HuH-7 (cell line): ENCODE measurements around the gene ZKSCAN8.
"Not testable (repeated sequence)": the region's sequence is repeated elsewhere in the genome, so short reads cannot be mapped to it uniquely, and the experiment has no call there.

Source experiments
- DNase-seq: peaks from one replicate; pipeline ENCODE4 v3.0.0; 2011; ENCODE audit warnings: low spot score

ZKSCAN8 gene

DNA sequence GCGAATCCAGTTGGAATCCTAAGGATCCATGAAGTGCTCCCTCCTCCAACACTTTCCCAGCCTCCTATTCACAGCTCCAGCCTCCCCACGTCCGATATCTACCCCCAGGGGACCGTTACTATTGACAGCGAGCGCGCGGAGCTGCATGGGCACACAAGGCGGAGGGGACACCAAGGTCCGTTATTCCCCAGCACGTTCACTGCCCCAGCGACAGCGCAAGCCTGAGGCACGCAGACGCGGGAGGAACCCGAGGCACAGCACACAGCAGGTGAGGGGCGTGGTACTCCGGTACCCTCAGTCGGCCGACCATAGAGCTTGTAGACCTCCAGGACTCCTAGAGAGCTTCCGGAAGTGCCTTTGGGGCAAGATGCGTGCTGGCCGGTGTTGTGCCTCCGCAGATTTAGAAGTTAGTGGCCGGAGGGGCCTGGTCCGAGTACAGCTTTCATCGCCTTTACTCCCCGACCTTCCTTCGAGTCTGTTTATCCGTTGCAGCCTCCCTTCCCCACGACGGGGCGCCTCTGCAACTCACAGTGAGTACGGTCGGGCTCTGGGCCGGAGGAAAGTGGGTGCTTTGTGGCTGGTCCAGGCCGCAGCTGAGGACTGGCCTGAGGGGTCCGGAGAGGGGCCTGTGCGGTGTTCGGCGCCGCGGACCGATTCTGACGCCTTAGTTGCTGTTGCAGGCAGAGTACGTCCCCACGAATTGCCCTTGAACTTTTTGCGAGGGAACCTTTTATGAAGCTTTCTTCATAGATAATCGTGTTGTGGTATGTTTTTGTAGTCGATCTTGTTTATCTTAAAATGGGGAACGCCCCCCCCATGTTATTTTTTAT, at the start of gene ZKSCAN8:
ZKSCAN8 (plus strand) TSS at position 384 of the 830 bp plus-strand sequence. CDS start 6,525 bp downstream, outside the sequence.
- DNase-seq, result peak; percentile 75

DNA sequence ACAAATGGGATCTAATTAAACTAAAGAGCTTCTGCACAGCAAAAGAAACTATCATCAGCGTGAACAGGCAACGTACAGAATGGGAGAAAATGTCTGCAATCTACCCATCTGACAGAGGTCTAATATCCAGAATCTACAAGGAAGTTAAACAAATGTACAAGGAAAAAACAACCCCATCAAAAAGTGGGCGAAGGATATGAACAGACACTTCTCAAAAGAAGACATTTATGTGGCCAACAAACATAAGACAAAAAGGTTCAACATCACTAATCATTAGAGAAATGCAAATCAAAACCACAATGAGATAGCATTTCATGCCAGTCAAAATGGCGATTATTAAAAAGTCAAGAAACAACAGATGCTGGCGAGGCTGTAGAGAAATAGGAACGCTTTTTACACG, 39.5 kb upstream of the ZKSCAN8 start:
- not testable (repeated sequence) for DNase-seq

DNA sequence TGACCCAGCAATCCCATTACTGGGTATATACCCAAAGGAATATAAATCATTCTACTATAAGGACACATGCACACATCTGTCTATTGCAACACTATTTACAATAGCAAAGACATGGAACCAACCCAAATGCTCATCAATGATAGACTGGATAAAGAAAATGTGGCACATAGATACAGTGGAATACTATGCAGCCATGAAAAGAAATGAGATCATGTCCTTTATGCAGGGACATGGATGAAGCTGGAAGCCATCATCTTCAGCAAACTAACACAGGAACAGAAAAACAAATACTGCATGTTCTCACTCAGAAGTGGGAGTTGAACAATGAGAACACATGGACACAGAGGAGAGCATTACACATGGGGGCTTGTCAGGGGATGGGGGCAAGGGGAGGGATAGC, 39.0 kb upstream of the ZKSCAN8 start:
- DNase-seq, result not testable (repeated sequence)

DNA sequence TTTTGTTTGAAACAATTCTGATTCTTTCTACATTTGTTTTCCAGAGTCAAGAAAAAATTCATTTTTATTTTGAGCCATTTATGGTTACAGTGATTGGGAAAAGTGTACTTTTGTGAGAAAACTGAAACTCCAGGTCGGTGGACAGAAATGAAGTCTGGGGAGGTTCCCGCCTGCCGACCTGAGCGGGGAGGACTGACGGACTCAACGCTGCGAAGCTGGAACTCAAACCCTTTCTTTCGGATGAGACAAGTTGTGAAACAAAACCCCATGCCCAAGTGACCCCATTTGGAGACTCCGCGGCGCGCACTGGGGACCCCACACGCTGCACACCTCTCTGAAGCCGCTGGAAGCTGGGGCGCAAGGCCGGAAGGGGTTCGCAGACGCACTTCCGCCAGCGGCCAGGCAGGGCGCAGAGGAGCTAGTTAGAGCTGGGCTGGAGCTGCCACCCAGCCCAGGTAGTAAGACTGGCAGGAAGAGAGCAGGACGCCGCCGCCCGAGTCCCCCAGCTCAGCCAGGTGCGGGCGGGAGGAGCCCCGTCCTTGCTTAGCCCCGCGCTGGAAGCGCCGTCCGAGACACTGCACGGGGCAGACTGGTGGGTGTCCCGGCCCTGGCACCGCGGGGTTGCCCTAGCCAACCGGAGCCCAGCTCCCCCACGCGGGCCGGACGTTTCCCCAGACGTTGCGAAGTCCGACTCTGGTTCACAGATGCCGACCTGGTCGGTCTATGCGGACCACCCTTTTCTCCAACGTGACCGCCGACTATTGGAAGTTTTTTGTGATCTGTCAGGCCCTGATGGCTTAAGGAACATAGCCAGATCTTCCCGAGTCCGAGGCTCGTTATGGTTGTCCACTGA, 37.1 kb upstream of the ZKSCAN8 start:
- peak; percentile 73 for DNase-seq

DNA sequence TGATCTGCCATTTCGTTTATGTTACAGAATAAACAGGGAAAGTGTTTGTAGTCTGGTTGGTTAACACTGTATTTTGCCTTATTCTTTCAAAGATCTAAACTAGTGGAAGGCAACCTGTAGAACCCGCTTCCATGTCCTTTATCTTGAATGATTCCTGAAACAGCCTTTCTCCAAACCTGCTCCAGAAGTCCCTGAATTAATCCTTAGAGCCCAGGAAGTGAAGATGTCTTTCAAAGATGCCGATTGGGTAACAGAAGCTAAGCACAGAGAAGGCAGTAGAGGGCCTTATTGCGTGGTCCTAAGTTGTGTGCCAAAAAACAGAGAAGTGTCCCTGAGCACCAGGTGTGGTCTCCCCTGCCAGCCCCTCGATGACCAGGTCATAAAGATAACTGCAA, 36.4 kb upstream of the ZKSCAN8 start:
- peak; percentile 25 for DNase-seq

DNA sequence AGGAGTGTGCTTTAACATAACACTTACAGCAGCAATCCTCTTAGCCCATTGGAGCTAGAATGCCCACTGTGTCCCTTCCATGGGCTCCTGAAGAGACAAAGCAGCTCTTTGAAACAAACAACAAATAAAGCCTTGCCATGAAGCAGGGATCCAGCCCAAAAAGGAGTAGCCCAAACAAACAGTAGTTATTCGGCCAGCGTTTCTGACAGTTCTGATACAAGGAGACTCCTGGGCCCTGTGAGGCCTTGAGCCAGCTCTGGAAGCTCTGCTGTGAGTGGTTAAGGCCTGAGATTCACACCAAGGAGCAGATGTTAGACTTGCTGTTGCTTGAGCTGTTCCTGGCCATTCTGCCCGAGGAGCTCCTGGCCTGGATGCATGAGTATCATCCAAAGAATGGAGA, 34.2 kb upstream of the ZKSCAN8 start:
- DNase-seq, result no peak

DNA sequence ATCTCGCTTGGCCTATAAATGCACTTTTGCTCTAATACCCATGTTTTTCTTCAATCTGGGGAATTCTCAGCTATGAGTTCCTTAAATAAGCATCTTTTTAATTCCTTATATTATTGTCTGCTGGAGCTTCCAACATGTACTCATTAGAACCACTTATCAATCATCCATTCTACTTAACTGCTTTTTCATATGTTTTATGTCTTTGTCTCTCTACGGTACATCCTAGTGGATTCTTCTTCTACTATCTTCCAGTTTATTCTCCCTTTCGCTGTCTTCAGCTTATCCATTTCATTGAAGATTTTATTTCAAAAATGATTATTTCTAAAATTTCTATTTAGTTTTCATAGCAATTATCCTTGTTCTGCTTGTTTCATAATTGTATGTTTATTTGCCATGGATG, 29.7 kb upstream of the ZKSCAN8 start:
- DNase-seq, result no peak

DNA sequence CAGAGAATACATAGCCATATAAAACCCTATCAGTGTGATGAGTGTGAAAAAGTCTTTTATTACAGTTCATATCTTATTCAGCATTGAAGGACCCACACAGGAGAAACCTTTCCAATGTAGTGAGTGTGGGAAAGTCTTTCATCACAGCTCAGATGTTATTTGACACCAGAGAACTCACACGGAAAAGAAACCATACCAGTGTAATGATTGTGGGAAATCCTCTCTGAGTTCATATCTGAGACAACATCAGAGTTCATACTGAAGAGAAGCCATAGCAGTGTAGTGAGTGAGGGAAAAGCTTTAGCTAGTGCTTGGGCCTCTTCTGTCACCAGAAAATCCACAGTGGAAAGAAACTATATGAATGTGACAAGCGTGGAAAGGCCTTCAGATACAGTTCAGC, 25.9 kb upstream of the ZKSCAN8 start:
- no peak for DNase-seq

DNA sequence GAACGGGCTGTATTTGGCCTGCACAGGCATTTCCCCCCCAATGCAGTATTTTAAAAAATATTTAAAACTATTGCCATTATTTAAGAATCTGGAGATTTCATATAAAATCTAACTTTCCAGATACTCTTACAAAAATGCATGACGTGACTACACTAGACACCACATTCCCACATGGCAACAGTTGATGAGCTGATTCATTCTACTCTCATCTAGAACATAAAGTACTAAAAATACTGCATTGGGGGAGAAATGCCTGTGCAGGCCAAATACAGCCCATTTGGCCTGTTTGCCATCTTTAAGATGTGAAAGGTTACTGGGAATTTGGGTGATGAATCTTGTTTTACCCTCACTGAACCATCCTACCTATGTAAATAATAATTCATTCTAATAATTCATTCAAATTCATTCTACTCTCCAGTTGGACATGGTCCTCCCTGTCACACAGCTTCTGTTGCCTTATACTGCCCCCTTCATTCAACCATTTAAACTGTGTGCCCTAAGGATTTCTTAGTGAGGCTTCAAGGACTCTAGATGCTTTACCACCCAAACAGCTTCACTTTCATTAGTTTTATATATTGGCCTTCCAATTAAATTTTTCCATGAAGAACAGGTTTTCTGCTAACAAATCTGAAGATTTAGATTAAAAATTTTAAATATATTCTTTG, 24.2 kb upstream of the ZKSCAN8 start:
- no peak for DNase-seq

DNA sequence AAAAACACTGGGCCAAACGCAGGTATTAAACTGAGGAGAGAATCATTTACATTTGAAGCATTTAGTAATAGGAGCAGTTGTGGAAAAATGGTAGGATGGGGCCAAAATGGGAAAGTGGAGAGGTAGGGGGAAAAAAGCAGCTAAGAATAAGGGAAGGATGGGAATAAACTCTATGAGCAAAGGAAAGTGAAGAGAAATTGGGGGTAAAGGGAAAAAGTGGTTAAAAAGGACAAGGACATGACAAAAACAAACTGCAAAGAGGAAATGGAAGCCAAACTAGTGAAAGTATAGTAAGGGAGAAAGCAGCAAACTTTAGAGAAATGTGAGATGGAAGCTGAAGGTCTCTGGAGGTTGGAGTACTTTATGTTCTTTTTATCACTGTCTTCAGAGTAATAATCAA, 23.5 kb upstream of the ZKSCAN8 start:
- DNase-seq, result no peak

DNA sequence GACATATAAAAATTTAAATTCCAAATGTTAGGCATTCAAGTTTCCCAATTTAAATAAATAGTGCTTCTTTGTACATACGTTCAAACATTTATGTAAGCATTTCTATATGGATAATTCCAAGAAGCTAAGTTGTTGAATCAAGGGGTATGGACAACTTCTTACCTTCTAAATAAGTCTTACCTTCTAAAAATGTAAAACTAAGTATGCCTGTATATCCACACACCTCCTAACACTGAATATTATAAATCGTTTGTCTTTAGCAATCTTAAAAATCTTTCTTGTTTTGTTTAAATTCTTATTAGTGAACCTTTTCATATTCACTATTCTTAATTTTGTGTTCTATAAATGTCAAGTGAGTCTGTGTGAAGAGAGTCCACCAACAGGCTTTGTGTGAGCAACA, 19.8 kb upstream of the ZKSCAN8 start:
- DNase-seq, result no peak

DNA sequence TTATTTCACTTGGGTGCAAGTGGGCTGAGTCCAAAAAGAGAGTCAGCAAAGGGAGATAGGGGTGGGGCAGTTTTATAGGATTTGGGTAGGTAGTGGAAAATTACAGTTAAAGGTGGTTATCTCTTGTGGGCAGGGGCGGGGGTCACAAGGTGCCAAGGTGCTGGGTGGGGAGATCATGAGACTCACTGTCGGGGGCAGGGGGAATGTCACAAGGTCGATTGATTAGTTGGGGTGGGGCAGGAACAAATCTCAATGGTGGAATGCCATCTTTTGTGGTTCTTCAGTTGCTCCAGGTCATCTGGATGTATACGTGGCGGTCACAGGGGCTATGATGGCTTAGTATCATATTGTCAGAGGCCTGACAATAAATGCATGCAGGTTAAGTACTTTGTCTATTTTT, 19.4 kb upstream of the ZKSCAN8 start:
- not testable (repeated sequence) for DNase-seq

DNA sequence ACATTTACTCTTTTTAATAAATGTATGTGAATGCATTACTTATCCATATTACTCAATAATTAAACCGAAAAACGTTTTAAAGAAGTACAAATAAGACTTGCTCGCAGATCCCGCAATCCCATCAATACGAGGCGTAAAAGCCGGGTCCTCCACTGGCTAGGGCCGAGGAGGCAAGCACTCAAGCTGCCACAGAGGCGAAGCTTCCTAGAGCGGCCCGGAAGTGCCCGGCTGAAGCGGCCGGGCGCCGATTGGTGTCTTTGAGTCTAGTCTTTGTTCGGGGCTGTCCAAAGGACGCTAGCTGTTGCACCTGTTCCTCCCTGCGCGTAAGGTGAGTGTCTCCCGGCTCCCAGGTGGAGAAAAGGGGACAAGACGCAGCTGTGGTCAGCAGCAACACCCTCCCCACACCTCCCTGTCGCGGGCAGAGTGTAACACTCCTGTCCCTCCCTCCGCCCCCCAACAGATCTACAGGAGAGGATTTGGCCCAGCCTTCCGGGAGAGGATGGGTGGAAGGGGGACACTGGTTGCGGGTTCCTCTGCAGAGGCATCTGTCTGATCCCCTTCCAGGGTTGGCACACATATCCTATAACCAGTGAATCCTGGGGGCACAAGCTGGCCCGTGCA, 17.2 kb upstream of the ZKSCAN8 start, which contains the start of gene ZSCAN16:
ZSCAN16 (plus strand) TSS at position 260 of the 621 bp plus-strand sequence. CDS start 835 bp downstream, outside the sequence.
- peak; percentile 52 for DNase-seq

DNA sequence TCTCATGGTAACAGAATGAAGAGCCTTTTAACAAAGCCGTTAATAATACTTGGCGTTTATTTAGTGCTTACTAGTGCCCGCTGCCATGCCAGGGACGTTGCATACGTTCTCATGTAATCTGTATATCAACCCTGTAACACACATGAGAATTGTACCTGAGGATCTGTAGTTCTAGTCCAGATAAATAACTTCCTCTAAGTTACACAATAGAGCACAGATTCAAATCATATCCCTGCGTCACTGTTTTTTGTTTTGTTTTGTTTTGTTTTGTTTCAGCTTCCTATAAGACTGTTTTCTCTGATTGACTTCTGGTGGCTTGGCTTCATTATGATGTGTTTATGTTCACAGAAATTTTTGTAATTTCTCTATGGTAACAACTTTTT, 16.7 kb upstream of the ZKSCAN8 start:
- DNase-seq, result no peak

DNA sequence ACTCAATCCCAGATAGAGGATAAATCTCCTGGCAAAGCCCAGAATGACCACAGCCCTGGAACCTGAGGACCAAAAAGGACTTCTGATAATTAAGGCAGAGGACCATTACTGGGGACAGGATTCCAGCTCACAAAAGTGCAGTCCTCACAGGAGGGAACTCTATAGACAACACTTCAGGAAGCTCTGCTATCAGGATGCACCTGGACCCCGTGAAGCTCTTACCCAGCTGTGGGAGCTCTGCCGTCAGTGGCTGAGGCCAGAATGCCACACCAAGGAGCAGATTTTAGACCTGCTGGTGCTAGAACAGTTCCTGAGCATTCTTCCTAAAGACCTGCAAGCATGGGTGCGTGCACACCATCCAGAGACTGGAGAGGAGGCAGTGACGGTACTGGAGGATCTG, 16.3 kb upstream of the ZKSCAN8 start:
- DNase-seq, result no peak

DNA sequence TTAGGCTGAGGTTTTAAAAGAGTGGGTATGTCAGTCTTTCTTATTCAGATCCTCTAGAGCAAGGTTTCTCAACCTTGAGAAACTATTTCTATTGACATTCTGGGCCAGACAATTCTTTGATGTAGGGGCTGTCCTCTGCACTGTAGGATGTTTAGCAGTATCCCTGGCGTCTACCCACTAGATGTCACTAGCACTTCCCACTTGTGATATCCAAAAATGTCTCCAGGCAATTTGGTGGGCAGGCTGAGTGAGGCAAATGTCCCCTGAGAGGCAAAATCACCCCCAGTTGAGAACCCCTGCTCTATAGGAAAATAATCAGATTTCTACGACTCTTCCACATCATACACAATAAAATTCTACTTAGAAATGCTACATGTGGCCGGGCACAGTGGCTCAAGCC, 7.7 kb upstream of the ZKSCAN8 start:
- DNase-seq, result no peak

DNA sequence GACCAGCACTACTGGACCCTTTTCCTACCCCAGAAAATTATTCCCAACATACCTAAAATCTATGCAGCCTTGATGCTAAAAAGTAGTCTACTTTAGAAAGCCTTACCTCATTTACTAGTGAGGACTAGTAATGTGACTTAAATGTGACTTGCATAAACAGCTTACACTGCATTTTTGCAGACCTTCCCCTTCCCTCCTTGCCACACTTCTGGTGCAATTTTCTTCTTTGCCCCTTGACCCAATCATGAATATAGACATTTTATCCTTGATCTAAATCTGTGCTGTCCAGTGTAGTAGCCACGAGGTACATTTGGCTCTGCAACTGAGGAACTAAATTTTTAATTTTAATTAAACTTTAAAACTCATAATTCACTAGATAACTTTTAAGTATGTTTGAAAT, 7.0 kb upstream of the ZKSCAN8 start:
- DNase-seq, result no peak

DNA sequence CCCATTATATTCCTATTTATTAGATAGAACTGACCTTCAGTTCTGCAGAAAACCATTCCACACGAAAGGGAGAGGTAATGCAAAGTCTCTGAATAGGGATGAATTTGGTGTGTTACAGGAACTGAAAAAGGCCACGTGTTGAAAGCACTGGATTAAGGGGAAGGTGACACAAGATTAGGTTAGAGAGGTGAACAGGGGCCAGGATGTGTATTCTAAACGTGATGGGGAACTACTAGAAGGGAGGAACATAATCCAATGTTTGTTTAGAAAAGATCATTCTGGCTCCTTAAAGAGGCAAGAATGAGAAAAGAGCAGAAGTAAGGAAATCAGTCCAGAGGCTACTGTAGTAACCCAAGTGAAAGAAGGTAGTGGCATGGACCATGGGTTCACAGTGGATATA, 6.3 kb upstream of the ZKSCAN8 start:
- DNase-seq, result no peak

DNA sequence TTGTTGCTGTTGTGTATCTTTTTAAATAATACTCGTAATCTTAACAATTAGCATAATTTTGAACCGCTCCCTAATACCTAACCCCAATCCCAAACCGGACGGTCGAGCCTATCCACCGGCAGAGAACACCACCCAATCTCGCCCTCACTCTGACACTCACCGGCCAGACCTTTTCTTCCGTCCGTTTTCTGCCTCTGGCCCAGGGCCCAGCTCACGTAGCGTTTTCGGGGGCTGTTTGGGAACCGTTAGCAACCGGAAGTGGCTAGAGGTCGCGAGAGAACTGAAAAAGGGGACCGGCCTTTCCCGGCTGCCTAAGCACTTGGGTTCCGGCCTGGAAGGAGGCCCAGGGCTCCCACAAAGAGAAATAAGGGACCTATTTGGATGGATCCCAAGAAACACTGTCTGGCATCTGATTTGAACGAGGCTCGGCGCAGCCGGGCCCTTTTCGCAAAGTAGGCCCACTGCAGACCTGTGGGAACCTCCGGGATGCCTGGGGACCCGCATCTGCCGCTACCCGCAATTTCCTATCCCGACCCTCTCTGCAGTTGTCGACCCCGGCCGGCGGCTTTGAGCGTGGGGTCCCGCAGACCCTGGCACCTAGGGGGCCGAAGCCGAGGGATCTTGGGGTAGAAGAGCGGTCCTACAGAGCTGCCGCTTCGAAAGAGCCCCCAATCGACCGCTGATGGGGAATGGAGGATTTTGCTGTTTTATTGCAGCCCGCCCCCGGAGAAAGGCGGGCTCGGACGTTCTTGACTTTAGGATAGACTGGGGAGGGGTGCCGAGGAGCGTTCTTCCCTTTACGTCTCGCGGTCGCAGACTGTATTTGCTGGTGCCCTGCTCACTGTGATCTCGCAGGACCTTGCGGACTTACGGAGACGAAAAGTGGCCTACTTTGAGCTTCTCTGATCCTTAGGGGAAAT, 4.8 kb upstream of the ZKSCAN8 start:
- DNase-seq, result peak; percentile 44

DNA sequence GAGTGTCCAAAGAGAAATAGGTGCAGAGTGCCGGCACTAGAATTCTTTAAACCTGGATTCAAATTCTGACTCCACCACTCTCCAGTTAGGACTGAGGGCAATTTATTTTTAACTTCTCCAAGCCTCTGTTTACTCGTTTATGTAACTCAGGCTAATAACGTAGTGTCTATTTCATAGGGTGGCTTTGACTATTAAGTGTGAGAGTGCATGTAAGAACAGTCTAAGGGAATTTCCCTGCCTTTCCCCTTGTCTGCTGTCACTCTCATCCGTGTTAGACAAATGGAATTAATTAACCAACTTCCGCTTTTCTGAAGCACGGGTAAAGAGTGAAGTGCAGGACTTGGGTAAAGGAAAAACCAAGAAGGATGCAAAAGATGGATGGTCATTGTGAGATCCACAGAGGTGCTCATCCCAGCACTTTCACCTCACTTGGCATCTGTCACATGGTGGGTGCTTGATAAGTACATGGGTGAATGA, 4.1 kb upstream of the ZKSCAN8 start:
- DNase-seq, result no peak
